ENCODE data around the gene TMEM176B.

The TMEM176B gene

GRCh38 chr7:150746921-150747320, 53.2 kb downstream of the TMEM176B start:
- DNase-seq, result no peak

- DNase-seq, result no peak
Observed at GRCh38 chr7:150745876-150746275, 54.3 kb downstream of the TMEM176B start.

- DNase-seq, result no peak
Observed at GRCh38 chr7:150745086-150745485, 55.1 kb downstream of the TMEM176B start.

- DNase-seq, result no peak
Observed at GRCh38 chr7:150744041-150744656, 56.0 kb downstream of the TMEM176B start.

- DNase-seq, result no peak
Observed at GRCh38 chr7:150742286-150742968, 57.7 kb downstream of the TMEM176B start.
